CD14-positive monocyte (primary cell): Measurements from ENCODE around the gene MLN. TPM values are rescaled to one million over a fixed set of nuclear protein-coding genes. Genes with fewer than 3 reads are reported as not detected.

ENCODE experiments used
- DNase-seq, 3 donors: peaks; one replicate each; pipeline ENCODE4 v3.0.0-alpha.2; 2011 to 2022
- H2AFZ ChIP-seq: 2 replicates; pipeline ENCODE4 v1.6.0; 2012; ENCODE audit warnings: mild to moderate bottlenecking, low read depth, low read length, inconsistent platforms; ENCODE audit not compliant: insufficient read depth, poor library complexity, severe bottlenecking
- H3K27ac ChIP-seq, 2 donors: 1 replicate in 1 of 2; 2 replicates in 1 of 2; pipeline ENCODE4 v1.5.1; 2012 to 2013; ENCODE audit warnings: low read length in 2 of 2, control low read depth in 1 of 2, inconsistent platforms in 1 of 2, low read depth in 1 of 2, mild to moderate bottlenecking in 1 of 2
- H3K27me3 ChIP-seq, 2 donors: one replicate each; pipeline versions ENCODE4 v1.6.0 to v1.6.1; 2011 to 2013; ENCODE audit warnings: low read length in 2 of 2; ENCODE audit not compliant: control insufficient read depth in 2 of 2, insufficient read depth in 2 of 2
- H3K36me3 ChIP-seq, 2 donors: replicated peaks in 1 of 2; 1 replicate in 1 of 2; 2 replicates in 1 of 2; pipeline versions ENCODE4 v1.5.1 to v1.6.1; 2012 to 2013; ENCODE audit warnings: low read length in 2 of 2, control low read depth in 1 of 2, inconsistent platforms in 1 of 2, mild to moderate bottlenecking in 1 of 2; ENCODE audit not compliant: insufficient read depth in 2 of 2, control insufficient read depth in 1 of 2
- H3K4me1 ChIP-seq, 2 donors: 1 replicate in 1 of 2; 2 replicates in 1 of 2; pipeline versions ENCODE4 v1.5.1 to v1.6.1; 2012 to 2013; ENCODE audit warnings: low read length in 2 of 2, control low read depth in 1 of 2, inconsistent platforms in 1 of 2, mild to moderate bottlenecking in 1 of 2, moderate library complexity in 1 of 2; ENCODE audit not compliant: insufficient read depth in 2 of 2, control insufficient read depth in 1 of 2
- H3K4me2 ChIP-seq: replicated peaks from 2 replicates; pipeline ENCODE3; 2012; ENCODE audit warnings: low read length, moderate library complexity, mild to moderate bottlenecking; ENCODE audit not compliant: poor library complexity, severe bottlenecking; ENCODE audit errors: extremely low read depth
- H3K4me3 ChIP-seq, 3 experiments: fragments of 200-600 bp in 1 of 3; sonication (generic) in 1 of 3; replicated peaks in 1 of 3; 1 replicate in 2 of 3; 2 replicates in 1 of 3; pipeline ENCODE4 v1.5.1; 2011 to 2013; ENCODE audit warnings: low read length in 3 of 3, mild to moderate bottlenecking in 3 of 3, control low read depth in 2 of 3, low read depth in 2 of 3, inconsistent platforms in 1 of 3, moderate library complexity in 1 of 3
- H3K79me2 ChIP-seq: 2 replicates; pipeline ENCODE4 v1.6.0; 2012; ENCODE audit warnings: mild to moderate bottlenecking, control low read depth, inconsistent platforms, low read length, moderate library complexity; ENCODE audit not compliant: insufficient read depth
- H3K9ac ChIP-seq: 2 replicates; pipeline ENCODE4 v1.6.0; 2017; ENCODE audit warnings: low read length, mild to moderate bottlenecking; ENCODE audit not compliant: insufficient read depth, poor library complexity, severe bottlenecking
- H3K9me3 ChIP-seq, 2 donors: replicated peaks in 1 of 2; 1 replicate in 1 of 2; 2 replicates in 1 of 2; pipeline versions ENCODE4 v1.5.1 to v1.6.1; 2012 to 2013; ENCODE audit warnings: low read length in 2 of 2, control low read depth in 1 of 2; ENCODE audit not compliant: control insufficient read depth in 1 of 2, insufficient read depth in 1 of 2
- H4K20me1 ChIP-seq: 2 replicates; pipeline ENCODE4 v1.6.0; 2012; ENCODE audit warnings: mild to moderate bottlenecking, low read length, control low read depth, moderate library complexity; ENCODE audit not compliant: insufficient read depth
- H3K27ac Mint-ChIP-seq, 7 donors: one replicate each; pipeline ENCODE4 v1.8.0; 2020; ENCODE audit warnings: mild to moderate bottlenecking in 7 of 7, mixed read lengths in 7 of 7, moderate library complexity in 6 of 7, inconsistent platforms in 2 of 7
- H3K27me3 Mint-ChIP-seq, 3 donors: one replicate each; pipeline ENCODE4 v1.8.0; 2021 to 2022; ENCODE audit warnings: low read depth in 3 of 3, mild to moderate bottlenecking in 3 of 3, mixed read lengths in 3 of 3, moderate library complexity in 3 of 3, inconsistent platforms in 1 of 3
- H3K36me3 Mint-ChIP-seq, 2 donors: one replicate each; pipeline ENCODE4 v1.8.0; 2020; ENCODE audit warnings: mixed read lengths in 2 of 2, inconsistent platforms in 1 of 2, mild to moderate bottlenecking in 1 of 2
- H3K4me1 Mint-ChIP-seq: one replicate; pipeline ENCODE4 v1.8.0; 2020; ENCODE audit warnings: mild to moderate bottlenecking, mixed read lengths
- H3K4me3 Mint-ChIP-seq, 2 donors: one replicate each; pipeline ENCODE4 v1.8.0; 2020; ENCODE audit warnings: mild to moderate bottlenecking in 2 of 2, mixed read lengths in 2 of 2, moderate library complexity in 1 of 2
- H3K9me3 Mint-ChIP-seq, 7 donors: one replicate each; pipeline ENCODE4 v1.8.0; 2020 to 2022; ENCODE audit warnings: mixed read lengths in 7 of 7, mild to moderate bottlenecking in 6 of 7, moderate library complexity in 6 of 7, inconsistent platforms in 2 of 7
- CTCF ChIP-seq: fragments of 200-600 bp; IDR thresholded peaks from one replicate; pipeline ENCODE4 v1.8.0; 2022; ENCODE audit warnings: antibody characterized with exemption, mild to moderate bottlenecking
- WGBS: methylation state at CpG from one replicate; pipeline ENCODE4 v1.1.5; 2013; ENCODE audit warnings: missing lambda C conversion rate; ENCODE audit not compliant: insufficient coverage; 5-methylcytosine and 5-hydroxymethylcytosine counted together
- intact Hi-C, 2 donors: fragments of 100-400 bp; cut with micrococcal nuclease; formaldehyde crosslinking; loops; one replicate each; pipeline versions ENCODE4 v1.15.0 to v1.15.1; 2023
- polyA plus RNA-seq, 3 donors: library from polyadenylated mRNA; depleted of rRNA in 1 of 3; unstranded in 2 of 3; stranded (reverse) in 1 of 3; fragments of 300-500 nt in 2 of 3; fragments of >200 nt in 1 of 3; fragmentation: Illumina TruSeq in 2 of 3; gene quantifications; 1 replicate in 2 of 3; 2 replicates in 1 of 3; pipeline ENCODE4 v1.2.3, GENCODE V29; 2012 to 2021

The MLN gene
- polyA plus RNA-seq, 3 donors, result not detected

GRCh38 chr6:33746651-33747100, 57.1 kb downstream of the MLN start, which contains the start of gene IP6K3:
IP6K3 (minus strand) TSS chr6:33746905; CDS start chr6:33735476, 11,429 bp downstream.
- Histone ChIP-seq H3K27me3 (no peaks in the 10 kb centered on the region), H4K20me1 (no peaks in the 10 kb centered on the region), H3K27ac (no peak within 1 kb of the TSS), H2AFZ (no peak within 1 kb of the TSS), H3K9me3 (no peaks in the 10 kb centered on the region), H3K79me2 (no peaks in the 10 kb centered on the region), H3K36me3 (no peaks in the 10 kb centered on the region), H3K9ac (no peak within 1 kb of the TSS), H3K4me1 (no peaks in the 10 kb centered on the region), H3K4me2 (no peak within 1 kb of the TSS), H3K4me3 (no peak within 1 kb of the TSS)
- Mint-ChIP-seq H3K36me3 (no peaks in the 10 kb centered on the region), H3K4me1 (peaks cover 13% of the 10 kb centered on the region), H3K27ac (no peak within 1 kb of the TSS), H3K27me3 (peaks cover 4 to 15% (median 4%) of the 10 kb centered on the region in 3 donors), H3K4me3 (no peak within 1 kb of the TSS), H3K9me3 (no peaks in the 10 kb centered on the region)
- intact Hi-C loops, result no loop called here
- 86% methylated on average over 7 of the region's 10 CpGs for WGBS
- TF ChIP-seq CTCF, result no peak
- no peak for DNase-seq

- no peaks in the 10 kb centered on the region for H3K9me3 Mint-ChIP-seq
- no peak overlapping the region for H2AFZ ChIP-seq
- intact Hi-C loops, result no loop called here
- TF ChIP-seq CTCF, result no peak
- no peaks in the 10 kb centered on the region for H3K27me3 ChIP-seq
- H3K36me3 Mint-ChIP-seq, result no peaks in the 10 kb centered on the region
- peaks cover 4 to 15% (median 4%) of the 10 kb centered on the region in 3 donors for H3K27me3 Mint-ChIP-seq
- H3K4me1 Mint-ChIP-seq, result peaks cover 11% of the 10 kb centered on the region
- H3K79me2 ChIP-seq, result no peaks in the 10 kb centered on the region
- H3K36me3 ChIP-seq, result no peaks in the 10 kb centered on the region
- H3K4me2 ChIP-seq, result no peak overlapping the region
- no peak for DNase-seq
- no peaks in the 10 kb centered on the region for H3K9me3 ChIP-seq
- H3K4me3 ChIP-seq, result no peak overlapping the region
- 57% methylated on average over 9 of the region's 14 CpGs for WGBS
- no peaks in the 10 kb centered on the region for H4K20me1 ChIP-seq
- H3K27ac ChIP-seq, result no peak overlapping the region
- H3K27ac Mint-ChIP-seq, result no peak overlapping the region
- no peaks in the 10 kb centered on the region for H3K4me1 ChIP-seq
- no peak overlapping the region for H3K9ac ChIP-seq
- H3K4me3 Mint-ChIP-seq, result no peak overlapping the region
Observed at GRCh38 chr6:33746036-33746600, 57.7 kb downstream of the MLN start.
